ENCODE measurements around the gene ABCB8.
"Not testable (repeated sequence)": the region's sequence is repeated elsewhere in the genome, so short reads cannot be mapped to it uniquely, and the experiment has no call there.

Gene ABCB8

DNA sequence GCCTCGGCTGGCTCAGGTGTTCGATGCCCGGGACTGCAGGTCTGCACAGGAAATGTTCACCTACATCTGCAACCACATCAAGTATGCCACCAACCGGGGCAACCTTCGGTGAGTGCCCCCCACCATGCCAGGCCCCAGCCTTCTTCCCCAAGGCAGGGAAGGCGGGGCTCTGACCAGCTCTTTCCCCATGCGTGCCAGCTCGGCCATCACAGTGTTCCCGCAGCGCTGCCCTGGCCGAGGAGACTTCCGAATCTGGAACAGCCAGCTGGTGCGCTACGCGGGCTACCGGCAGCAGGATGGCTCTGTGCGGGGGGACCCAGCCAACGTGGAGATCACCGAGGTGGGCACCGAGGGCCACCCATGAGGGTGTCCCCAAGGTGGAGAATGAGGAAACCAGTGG is 29.9 kb upstream of the ABCB8 start:
- DNase-seq: no peak

DNA sequence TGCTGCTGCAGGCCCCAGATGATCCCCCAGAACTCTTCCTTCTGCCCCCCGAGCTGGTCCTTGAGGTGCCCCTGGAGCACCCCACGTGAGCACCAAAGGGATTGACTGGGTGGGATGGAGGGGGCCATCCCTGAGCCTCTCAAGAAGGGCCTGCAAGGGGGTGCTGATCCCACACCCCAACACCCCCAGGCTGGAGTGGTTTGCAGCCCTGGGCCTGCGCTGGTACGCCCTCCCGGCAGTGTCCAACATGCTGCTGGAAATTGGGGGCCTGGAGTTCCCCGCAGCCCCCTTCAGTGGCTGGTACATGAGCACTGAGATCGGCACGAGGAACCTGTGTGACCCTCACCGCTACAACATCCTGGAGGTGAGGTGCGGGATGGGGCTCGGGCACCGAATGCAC is 29.2 kb upstream of the ABCB8 start:
- no peak for DNase-seq

DNA sequence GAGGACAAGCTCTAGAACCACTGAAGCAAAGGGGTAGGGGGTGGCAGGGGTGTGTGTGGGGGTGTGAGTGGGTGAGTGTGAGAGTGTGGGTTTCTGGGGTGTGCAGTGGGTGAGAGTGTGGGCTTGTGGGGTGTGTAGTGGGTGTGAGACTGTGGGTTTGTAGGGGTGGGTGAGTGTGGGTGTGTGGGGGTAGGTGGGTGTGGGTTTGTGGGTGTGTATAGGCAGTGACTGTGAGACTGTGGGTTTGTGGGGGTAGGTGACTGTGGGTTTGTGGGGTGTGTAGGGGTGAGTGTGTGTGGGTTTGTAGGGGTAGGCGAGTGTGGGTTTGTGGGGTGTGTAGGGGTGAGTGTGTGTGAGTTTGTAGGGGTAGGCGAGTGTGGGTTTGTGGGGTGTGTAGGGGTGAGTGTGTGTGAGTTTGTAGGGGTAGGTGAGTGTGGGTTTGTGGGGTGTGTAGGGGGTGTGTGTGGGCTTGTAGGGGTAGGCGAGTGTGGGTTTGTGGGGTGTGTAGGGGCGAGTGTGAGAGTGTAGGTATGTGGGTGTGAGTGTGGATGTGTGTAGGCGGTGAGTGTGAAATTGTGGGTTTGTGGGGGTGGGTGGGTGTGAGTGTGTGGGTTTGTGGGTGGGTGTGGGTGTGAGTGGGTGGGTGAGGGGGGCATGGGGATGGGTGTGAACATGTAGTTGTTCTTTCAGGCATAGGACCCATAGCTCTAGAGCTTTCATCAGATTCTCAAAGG is 28.6 kb upstream of the ABCB8 start:
- no peak for DNase-seq

DNA sequence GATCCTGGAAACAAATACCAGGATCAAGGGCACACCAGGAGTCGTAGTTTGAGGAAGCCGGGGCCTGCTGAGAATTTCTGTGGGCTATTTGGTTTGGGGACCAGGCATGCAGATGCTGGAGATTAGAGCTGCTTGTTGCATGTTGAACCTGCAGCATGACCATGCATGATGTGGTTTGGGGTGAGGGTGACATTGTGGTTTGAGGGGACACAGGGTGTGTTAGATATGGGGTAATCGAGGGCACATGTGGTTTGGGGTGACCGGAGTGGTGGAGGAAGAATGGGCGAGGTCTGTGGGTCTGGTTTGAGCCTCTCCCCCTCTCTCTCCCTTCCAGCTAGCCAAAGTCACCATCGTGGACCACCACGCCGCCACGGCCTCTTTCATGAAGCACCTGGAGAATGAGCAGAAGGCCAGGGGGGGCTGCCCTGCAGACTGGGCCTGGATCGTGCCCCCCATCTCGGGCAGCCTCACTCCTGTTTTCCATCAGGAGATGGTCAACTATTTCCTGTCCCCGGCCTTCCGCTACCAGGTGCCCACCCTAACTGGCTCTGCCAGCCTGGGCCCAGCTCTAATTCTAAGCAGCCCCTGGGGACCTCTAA is 27.3 kb upstream of the ABCB8 start:
- DNase-seq: no peak

DNA sequence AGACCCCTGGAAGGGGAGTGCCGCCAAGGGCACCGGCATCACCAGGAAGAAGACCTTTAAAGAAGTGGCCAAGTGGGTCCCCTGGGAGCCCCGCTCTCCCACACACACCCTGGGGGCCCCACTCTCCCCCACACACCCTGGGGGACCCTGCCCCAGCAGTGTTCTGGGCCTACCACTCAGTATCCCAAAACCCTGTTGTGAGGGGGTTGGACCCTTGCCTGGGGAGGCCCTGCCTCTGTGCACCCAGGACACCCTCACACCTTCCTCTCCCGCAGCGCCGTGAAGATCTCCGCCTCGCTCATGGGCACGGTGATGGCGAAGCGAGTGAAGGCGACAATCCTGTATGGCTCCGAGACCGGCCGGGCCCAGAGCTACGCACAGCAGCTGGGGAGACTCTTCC is 26.7 kb upstream of the ABCB8 start:
- no peak for DNase-seq

DNA sequence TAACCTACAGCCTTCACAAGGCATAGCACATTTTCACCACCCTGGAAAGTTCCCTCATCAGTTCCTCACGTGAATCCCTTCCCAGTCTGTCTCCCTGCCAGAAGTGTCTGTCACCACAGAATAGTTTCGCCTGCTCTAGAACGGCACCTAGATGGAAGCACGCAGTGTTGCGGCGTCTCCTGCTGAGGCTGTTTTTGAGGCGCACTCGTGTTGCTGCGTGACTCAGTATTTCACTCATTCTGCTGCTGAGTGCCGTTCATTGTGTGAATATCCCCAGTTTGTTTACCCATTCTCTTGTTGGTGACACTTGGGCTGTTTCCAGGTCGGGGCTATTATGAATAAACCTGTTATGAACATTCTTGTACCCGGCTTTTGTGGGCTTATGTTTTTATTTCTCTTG is 24.7 kb upstream of the ABCB8 start:
- no peak for DNase-seq

DNA sequence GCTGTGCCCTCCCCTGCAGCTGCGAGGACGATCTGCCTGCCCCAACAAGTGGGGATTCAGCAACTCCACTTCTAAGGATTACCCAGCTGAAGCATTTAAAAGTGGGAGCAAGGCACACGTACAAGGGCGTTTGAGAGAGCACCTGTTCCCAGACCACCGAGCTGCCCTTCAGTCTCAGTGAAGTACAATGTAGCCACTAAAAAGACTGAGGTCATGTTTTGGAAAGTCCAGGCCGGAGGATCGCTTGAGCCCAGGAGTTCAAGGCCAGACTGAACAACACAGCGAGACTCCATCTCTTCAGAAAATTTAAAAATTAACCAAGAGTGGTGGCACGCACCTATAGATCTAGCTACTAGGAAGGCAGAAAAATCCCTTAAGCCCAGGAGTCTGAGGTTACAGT is 22.7 kb upstream of the ABCB8 start:
- DNase-seq: no peak

DNA sequence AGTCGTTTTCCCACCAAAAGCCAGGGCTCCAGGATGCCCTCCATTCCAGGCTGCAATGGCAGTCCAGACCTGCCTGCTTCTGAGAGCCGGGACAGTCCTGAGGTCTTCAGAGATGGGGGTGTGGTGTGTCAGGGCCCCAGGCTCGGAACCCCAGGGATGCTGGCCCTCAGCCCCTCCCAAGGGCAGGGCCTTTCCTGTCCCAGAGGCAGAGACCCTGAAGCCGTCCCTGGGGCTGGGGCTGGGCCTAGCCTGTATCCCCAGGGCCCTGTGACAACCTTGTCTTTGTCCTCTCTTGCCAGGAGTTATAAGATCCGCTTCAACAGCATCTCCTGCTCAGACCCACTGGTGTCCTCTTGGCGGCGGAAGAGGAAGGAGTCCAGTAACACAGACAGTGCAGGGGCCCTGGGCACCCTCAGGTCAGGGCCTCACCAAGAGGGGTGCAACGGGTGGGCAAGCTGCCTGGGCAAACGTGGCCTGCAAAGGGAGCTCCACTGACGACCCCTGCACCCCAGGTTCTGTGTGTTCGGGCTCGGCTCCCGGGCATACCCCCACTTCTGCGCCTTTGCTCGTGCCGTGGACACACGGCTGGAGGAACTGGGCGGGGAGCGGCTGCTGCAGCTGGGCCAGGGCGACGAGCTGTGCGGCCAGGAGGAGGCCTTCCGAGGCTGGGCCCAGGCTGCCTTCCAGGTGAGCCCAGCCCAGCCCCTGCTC is 21.5 kb upstream of the ABCB8 start:
- DNase-seq: no peak

DNA sequence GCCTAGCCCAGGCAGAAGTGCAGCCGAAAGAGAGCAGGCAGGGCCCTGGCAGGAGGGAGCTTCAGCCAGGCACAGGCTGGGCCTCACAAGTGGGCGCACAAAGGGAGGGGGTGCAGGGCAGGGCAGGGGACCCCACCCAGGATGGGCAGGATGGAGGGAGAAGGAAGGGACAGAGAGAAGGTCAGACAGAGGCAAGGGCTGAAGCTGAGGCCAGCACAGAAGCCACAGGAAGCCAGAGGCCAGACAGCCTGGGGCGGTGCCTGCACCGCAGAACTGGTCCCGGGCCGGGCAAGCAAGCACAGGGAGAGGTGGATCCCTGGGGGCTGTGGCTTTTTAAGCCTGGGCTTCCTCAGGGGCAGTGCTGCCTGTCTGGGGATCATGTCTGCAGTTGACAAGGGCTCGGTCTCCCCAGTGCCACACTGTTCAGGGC is 20.8 kb upstream of the ABCB8 start:
- no peak for DNase-seq

DNA sequence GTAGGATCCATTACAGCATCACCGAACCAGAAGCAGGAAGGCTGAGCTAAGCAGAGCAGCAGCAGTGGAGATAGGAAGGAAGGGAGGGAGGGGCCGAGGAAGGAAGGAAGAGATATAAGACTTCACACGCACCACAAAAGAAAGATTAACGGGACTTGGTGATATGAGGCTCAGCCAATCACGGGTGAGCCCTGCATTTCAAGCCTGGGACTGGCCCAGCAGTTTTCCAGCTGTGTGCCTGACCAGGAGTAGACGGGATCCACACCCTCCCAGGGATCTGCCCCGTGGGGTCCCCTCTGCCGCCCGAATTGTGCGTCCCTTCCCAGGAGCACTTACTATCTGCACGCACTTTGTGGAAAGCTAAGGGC is 20.1 kb upstream of the ABCB8 start:
- no peak for DNase-seq

DNA sequence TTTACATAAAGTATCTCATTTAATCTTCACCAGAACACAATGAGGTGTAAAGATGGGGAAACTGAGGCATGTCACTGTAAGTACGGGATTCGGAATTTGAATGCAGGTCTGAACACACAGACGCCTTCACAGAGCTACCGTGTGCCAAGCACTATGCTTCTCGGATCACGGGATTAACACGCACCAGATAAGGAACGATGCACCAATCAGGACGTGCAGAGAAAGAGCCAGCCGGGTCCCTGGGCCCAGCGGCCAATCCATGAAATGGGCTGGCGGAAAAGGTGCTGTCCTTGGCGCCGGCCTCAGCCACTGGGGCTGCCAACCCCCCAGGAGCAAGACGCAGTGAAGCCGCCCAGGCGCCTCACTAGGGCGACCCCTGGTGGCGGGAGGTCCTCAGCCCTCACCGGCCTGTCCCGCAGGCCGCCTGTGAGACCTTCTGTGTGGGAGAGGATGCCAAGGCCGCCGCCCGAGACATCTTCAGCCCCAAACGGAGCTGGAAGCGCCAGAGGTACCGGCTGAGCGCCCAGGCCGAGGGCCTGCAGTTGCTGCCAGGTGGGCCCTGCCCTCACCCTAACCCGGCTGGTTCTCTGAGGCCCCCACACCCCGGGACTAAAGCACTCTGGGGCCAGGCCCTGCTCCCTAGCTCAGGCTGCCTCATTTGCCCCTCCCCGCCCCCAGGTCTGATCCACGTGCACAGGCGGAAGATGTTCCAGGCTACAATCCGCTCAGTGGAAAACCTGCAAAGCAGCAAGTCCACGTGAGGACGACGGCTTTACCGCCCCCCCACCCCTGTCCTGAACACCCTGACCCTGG is 19.5 kb upstream of the ABCB8 start:
- DNase-seq: no peak

DNA sequence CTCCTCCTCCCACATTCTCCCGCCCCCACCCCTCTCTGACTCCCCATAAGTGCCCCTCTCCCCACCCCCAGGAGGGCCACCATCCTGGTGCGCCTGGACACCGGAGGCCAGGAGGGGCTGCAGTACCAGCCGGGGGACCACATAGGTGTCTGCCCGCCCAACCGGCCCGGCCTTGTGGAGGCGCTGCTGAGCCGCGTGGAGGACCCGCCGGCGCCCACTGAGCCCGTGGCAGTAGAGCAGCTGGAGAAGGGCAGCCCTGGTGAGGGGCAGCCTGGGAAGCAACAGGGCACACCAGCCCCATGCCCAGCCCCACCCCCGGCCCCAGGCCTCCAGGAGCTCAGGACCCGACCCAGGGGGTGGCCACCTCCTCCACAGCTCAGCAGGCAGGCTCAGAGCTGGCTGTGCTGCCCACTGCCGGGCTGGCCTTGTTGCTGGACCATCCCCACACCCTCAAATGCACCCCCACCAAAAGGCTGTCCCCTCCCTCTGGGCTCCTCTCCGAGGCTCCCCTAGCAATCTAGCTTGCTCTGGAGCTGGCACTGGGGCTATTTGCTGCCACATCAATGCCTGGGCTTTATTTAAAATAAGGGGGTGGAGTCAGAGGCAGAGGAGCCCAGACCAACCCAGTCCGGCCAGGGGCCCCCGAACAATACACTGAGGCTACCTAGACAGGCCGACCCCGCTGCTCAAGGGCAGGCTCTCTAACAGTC is 18.8 kb upstream of the ABCB8 start:
- DNase-seq: no peak

DNA sequence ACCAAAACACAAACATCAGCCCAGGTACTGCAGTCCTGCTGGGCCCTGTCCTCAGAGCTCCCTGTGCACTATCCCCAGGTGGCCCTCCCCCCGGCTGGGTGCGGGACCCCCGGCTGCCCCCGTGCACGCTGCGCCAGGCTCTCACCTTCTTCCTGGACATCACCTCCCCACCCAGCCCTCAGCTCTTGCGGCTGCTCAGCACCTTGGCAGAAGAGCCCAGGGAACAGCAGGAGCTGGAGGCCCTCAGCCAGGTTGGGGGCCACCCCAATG is 18.3 kb upstream of the ABCB8 start:
- no peak for DNase-seq

DNA sequence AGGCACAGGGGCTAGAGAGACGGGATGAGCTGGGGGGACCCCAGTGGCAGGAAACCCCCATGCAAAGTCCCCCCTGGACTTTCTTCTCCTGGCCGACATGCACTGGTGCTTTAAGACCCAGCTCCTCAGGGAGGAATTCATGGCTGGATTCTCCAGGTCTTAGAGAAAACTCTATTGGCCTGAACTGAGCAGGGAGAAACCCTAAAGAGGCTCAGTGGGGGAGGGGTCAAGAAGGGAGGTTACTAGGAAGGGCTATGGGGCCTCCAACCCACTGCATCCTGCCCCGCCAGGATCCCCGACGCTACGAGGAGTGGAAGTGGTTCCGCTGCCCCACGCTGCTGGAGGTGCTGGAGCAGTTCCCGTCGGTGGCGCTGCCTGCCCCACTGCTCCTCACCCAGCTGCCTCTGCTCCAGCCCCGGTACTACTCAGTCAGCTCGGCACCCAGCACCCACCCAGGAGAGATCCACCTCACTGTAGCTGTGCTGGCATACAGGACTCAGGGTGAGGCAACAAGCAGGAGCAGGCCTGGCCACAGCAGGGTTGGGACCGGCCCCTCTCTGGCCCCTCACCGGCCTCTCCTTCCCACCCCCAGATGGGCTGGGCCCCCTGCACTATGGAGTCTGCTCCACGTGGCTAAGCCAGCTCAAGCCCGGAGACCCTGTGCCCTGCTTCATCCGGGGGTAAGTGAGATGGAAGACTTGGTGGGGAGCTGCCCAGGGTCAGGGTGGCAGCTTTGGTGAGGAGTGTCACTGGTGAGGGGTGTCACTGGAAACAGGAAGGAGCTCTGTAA is 17.7 kb upstream of the ABCB8 start:
- DNase-seq: no peak

DNA sequence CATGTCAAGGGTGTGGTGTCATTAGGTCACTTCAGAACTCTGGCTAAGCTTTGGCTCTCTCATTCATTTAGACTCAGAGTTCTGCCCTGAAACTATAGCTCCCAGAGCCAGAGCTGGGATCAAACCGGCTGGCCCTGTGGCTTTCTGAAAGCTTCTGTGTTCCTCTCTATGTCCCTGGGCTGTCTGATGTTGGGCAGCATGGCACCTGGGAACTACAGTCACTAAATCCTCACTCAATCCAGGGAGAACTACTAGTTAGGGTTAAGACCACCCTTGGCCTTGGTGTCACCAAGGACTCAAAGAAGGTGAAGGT is 17.2 kb upstream of the ABCB8 start:
- no peak for DNase-seq

DNA sequence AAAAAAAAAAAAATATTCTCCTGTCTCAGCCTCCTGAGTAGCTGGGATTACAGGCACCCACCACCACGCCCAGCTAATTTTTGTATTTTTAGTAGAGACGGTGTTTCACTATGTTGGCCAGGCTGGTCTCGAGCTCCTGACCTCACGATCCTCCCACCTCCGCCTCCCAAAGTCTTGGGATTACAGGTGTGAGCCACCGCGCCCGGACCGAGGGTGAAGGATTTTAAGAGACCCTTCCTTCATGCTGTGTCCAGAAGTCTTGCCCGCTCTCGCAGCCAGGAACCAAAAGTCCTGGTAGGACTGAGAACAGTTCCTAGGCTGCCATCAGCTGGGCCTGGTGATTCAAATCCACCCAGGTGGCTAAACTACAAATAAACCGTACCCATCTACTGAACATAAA is 16.6 kb upstream of the ABCB8 start:
- DNase-seq: not testable (repeated sequence)

DNA sequence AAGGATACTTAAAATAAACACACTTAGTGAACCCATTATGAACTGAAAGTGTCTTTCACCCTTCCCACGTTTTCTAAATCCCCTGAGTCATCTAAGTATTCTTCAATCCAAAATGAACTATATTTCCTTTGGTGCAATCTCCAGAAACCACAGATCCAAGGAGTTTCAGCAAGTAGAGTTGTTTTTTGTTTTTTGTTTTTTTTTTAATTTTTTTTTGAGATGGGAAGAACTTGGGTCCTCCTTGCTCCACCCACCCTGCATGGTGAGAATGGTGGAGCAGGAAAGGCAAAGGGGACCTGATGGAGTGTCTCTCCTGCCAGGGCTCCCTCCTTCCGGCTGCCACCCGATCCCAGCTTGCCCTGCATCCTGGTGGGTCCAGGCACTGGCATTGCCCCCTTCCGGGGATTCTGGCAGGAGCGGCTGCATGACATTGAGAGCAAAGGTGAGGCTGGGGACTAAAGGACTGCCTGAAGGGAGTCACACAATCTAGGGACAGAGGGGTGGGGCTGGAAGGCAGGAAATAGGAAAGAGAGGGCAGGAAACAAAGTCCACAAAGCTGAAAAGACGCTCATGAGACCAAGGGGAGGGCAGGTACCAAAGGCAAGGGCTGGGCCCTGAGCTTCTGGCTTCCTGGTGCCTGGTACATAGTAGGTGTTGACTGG is 16.1 kb upstream of the ABCB8 start:
- no peak for DNase-seq

DNA sequence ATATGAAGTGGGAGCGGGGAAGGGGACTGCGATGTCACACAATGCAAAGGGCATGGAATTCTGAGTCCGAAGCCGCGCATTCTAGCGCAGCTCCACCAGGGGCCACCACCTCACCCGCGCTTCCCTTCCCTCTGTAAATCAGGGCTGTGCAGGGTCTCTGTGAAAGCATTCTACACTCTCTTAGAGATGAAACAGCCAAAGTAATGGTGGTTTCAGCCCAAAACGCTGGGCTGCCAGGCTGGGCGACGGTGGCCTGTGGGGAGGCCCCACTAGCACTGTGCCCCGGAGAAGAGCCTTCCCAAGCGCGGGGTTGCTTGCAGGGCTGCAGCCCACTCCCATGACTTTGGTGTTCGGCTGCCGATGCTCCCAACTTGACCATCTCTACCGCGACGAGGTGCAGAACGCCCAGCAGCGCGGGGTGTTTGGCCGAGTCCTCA is 15.3 kb upstream of the ABCB8 start:
- no peak for DNase-seq

DNA sequence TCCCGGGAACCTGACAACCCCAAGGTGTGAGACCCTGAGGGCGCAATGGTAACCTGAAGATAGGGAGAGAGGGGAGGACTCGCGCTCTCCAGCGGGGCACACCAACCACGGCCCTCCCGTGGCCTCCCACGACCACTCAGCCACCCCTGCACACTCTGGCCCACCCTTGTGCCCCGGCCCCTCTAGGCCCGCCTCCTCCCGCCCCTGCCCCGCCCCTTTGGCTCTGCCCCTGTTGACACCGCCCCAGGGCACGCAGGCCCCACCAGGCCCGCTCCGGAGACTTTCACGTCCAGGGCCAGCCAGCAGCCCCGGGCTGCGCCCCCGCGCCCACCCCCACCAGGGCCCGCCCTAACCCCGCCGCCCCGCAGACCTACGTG is 14.9 kb upstream of the ABCB8 start:
- no peak for DNase-seq

DNA sequence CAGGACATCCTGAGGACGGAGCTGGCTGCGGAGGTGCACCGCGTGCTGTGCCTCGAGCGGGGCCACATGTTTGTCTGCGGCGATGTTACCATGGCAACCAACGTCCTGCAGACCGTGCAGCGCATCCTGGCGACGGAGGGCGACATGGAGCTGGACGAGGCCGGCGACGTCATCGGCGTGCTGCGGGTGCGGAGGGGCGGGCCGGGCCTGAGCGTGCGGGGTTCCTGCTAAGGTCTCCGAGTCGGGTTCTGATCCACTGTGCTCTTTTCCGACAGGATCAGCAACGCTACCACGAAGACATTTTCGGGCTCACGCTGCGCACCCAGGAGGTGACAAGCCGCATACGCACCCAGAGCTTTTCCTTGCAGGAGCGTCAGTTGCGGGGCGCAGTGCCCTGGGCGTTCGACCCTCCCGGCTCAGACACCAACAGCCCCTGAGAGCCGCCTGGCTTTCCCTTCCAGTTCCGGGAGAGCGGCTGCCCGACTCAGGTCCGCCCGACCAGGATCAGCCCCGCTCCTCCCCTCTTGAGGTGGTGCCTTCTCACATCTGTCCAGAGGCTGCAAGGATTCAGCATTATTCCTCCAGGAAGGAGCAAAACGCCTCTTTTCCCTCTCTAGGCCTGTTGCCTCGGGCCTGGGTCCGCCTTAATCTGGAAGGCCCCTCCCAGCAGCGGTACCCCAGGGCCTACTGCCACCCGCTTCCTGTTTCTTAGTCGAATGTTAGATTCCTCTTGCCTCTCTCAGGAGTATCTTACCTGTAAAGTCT is 14.3 kb upstream of the ABCB8 start:
- no peak for DNase-seq

DNA sequence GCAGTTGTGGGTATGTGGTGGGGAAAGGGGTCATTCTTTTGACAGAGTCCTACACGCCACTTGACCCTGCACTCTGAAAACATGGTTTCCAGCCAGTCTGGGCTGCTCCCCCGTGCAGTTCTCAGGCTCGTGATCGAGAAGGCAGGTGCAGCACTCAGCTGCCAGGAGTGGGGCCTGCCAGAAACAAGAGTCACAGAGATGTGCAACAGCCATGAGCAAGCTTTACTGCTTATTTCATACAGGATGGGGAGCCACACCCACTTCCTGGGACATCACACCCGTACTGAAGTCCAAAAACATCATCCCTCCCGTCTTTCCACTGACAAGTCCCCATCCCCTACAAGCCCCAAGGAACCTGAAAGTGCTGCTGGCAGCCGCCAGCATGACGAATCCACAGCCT is 13.3 kb upstream of the ABCB8 start:
- no peak for DNase-seq

All from DMS79 treated with DMSO at 0.1 percent for 48 hours (cell line).